DMS114 treated with DMSO at 0.1 percent for 48 hours (cell line): ENCODE results near the gene DNAJC4.

ENCODE experiments used
- DNase-seq: peaks from one replicate; lab custom pipeline; 2025; ENCODE audit not compliant: unreplicated experiment; lab: John Stamatoyannopoulos, UW

DNAJC4 gene

DNA sequence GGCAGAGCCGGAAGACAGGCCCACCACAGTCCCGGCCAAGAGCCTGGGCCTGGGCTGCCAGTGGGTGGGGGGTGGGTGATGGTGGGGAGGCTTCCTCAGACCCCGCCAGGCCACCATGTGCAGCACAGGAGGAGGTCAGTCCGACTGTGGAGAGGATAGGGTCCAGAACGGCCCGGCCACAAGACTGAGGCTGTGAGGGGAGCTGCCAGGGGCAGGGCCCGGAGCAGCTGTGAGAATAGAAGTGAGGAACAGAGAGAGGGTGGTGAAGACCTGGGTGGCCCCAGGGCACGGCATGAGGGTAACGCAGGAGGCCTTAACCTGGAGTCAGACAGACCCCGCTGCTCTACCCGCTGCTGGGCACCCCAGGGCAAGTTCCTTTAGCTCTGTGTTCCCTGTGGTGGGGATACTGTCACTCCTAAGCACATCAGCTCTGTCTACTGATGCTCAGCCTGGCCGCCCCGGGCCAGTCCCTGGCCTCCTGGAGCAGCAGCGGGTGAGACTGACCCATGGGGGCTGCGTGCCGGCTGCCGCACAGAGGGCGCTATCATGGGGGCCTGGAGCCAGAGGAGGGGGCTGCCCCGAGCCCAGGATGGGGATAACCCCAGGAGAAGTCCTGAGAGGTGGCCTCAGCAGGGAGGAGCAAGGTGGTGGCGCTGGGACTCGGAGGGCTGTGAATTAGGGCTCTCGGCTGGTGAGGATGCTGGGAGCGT, 22.1 kb upstream of the DNAJC4 start:
- DNase-seq: no peak

DNA sequence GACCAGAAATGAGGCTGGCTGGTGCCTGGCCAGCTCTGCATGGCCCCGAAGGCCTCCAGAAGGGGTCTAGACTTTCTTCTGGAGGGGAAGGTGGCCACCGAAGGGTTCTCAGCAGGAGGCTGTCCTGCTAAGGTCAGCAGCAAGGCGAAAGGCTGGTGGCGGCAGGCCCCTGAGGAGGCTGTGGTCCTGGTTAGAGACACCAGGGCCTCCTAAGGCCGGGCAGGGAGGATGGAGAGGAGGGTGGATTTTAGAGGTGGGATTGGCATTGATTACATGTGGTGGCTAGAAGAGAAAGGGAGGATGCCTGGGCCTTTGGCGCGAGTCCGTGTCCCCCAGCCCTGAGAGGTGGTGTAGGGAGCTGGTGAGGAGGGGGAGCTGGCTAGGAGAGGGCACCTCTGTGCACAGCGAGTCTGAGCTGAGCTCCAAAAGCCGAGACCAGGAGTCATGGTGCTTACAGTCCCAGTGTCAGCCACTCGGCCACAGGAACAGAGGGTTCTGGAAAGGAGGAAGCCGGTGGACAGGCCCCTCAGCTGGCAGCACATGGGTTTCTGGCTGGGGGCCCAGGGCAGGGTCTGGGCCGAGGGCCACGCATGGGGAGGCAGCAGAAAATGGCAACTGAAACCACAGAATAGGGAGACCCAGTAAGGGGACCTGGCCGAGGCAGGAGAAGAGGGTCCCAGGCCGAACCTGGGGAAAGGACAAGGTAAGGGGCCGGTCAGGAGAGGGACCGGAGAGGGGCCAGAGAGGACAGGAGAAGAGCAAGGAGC, 21.4 kb upstream of the DNAJC4 start:
- DNase-seq: no peak

DNA sequence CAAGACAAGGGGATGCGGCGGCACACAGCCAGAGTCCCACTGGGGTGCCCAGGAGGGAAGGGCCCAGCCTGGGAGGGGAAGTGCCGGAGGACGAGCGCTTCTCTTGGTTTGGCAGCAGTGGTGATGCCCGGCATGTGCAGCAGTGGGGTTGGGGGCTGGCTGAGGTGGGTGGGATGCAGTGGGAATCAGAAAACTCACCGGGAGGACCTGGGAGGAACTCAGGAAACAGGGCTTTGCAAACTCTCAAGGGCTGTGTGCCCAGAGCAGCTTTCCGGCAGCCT, 20.8 kb upstream of the DNAJC4 start:
- DNase-seq: no peak

DNA sequence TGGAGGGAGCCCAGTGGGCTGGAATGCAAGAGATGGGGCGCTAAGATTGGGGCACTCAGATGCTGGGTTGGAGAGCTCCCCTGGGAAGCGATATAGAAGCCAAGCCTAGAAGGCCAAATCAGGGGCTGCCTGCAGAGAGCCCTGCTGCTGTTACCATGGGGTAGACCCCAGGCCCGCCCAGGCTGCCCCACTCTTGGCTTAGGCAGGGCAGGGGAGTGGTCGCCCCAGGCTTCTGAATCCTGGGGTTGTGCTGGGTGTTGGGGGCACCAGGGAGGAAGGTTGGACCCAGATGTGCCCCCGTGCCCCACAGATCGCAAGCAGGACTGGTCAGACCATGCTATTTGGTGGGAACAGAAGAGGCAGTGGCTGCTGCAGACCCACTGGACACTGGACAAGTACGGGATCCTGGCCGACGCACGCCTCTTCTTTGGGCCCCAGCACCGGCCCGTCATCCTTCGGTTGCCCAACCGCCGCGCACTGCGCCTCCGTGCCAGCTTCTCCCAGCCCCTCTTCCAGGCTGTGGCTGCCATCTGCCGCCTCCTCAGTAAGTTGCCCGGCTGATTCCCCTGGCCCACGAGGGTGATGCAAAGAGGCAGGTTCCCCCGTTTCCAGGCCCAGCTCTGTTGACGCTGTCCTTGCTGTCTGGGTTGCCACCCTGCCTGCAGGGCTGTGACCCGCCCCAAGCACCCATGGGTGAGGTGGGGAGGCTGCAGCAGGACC, 19.9 kb upstream of the DNAJC4 start:
- DNase-seq: no peak

DNA sequence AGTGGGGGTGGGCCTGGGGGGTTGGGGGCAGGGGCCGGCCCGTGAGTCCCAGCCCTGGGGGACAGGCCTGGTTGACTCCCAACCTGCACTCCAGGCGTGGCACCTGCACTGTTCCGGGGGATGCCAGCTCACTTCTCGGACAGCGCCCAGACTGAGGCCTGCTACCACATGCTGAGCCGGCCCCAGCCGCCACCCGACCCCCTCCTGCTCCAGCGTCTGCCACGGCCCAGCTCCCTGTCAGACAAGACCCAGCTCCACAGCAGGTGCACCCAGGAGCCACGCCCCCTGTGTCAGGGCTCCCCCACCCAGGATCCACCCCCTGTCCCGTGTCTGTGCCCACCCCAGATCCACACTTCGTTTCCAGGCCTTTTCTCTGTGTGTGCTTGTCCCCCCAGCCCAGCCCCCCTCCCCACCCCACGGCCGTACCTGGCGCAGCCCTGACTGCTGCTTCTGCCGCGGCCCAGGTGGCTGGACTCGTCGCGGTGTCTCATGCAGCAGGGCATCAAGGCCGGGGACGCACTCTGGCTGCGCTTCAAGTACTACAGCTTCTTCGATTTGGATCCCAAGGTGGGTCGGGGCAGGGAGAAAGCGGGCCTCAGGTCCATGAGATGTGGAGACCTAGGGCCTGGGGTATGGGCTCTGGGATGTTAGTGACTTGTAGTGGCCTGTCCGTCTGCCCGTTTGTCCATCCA, 19.0 kb upstream of the DNAJC4 start:
- no peak for DNase-seq

DNA sequence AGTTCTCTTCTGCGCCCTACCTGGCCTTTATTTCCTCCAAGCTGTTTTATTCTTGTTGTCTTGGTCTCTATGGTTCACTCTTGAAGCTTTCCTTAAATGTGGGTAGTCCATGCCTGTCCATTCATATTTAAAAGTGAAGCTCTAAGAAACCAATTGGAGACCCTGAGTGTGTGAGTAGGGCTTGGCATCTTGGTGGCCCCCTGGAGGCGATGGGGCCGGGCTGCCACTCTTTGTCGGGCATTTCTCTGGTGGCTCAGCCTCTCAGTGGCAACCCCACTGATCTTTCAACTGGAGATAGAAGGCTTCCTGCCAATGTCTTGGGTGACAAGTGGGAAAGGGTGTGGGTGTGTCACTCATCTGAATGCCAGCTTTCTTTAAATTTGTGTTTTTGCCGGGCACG, 13.5 kb upstream of the DNAJC4 start:
- DNase-seq: no peak

DNA sequence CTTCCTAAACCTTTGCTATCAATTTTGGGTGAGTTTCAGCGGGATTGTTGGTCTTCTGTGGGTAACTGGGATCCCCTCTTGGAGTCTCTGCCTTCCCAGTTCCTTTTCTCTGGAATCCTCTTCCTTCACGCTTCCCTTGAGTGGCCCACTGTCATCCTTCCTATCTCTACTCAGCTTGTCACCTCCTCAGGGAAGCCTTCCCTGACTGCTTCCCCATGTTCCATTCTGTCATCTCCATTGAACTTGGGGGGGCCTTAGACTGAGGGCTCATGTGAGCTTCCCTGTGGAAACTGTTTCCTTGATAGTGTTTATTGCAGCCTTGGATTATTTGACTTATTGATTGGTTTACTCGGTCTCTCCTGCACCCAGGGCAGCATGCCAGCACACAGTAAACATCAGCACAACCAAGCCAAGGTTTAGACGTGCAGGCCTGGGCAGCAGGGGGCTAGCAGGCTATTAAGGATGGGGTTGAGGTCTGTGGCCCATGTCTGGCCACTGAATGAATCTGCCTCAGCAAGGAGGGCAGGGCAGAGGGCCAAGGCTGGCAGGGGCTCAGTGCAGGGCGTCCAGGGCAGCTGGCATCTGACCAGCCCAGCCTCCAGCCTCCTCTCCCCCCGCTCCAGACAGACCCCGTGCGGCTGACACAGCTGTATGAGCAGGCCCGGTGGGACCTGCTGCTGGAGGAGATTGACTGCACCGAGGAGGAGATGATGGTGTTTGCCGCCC, 11.6 kb upstream of the DNAJC4 start:
- no peak for DNase-seq

DNA sequence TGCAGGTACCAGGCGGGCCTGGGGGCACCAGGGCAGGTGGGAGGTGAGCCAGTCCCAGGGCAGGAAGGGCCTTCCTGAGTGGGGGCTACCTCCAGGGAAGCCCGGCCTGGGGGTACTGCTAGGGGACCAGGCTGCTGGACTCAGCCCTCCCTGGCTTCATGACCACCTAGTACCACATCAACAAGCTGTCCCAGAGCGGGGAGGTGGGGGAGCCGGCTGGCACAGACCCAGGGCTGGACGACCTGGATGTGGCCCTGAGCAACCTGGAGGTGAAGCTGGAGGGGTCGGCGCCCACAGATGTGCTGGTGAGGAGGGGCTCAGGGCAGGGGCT, 11.0 kb upstream of the DNAJC4 start:
- no peak for DNase-seq

DNA sequence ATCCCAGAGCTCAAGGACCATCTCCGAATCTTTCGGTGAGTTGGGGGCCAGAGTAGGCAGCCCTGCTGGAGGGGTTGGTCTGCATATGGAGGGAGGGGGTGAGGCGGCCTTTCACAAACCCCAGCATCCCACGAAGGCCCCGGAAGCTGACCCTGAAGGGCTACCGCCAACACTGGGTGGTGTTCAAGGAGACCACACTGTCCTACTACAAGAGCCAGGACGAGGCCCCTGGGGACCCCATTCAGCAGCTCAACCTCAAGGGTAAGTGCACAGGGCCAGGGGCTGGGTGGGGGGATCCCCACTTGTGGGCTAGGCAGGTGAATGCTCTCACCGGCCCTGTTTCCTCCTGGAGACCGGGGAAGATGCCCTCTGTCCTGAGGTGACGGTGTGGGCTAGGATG, 10.6 kb upstream of the DNAJC4 start:
- no peak for DNase-seq

DNA sequence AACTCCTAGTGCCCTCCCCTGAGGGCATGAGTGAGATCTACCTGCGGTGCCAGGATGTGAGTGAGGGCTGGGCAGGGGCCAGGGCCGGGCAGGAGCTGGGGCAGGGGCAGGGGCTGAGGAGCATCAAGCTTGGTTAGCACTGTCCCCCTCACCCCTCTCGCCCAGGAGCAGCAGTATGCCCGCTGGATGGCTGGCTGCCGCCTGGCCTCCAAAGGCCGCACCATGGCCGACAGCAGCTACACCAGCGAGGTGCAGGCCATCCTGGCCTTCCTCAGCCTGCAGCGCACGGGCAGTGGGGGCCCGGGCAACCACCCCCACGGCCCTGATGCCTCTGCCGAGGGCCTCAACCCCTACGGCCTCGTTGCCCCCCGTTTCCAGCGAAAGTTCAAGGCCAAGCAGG, 10.1 kb upstream of the DNAJC4 start:
- no peak for DNase-seq

DNA sequence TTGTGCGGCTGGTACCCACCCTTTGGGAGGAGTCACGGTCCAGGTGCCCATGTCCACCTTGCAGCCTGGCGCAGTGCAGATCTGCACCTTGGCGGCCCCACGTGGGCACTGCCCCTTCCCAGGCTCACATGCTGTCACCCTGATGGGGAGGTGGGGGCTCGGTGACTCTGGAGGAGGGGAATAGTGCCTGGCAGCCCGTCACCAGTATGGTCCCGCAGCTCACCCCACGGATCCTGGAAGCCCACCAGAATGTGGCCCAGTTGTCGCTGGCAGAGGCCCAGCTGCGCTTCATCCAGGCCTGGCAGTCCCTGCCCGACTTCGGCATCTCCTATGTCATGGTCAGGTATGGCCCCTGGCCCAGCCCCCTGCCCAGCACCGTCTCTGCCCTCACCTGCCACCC, 9.6 kb upstream of the DNAJC4 start:
- no peak for DNase-seq

DNA sequence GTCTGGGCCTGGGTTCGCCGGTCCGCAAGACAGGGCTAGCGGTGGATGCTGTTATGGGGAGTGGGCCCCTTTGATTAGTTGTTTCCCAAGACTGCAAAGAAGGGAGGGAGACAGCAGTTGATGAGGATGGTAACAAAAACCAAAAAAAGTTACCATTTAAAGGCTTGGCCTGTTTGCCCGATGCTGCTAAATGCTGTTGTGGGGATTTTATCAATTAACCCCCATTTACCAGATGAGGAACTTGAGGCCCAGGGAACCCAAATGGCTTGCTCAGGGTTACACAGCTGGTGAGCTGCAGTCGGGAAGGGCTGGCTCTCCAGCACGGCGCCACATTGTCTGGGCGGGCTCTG, 7.7 kb upstream of the DNAJC4 start:
- no peak for DNase-seq

DNA sequence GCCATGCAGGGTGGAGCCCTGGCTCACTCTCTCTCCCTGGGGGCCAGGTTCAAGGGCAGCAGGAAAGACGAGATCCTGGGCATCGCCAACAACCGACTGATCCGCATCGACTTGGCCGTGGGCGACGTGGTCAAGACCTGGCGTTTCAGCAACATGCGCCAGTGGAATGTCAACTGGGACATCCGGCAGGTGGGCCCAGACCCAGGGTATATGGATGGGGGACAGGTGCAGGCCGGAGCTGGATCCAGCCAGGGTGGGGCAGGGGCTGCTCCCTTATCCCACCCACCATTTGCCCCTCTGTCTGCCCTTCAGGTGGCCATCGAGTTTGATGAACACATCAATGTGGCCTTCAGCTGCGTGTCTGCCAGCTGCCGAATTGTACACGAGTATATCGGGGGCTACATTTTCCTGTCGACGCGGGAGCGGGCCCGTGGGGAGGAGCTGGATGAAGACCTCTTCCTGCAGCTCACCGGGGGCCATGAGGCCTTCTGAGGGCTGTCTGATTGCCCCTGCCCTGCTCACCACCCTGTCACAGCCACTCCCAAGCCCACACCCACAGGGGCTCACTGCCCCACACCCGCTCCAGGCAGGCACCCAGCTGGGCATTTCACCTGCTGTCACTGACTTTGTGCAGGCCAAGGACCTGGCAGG, 7.2 kb upstream of the DNAJC4 start:
- DNase-seq: no peak

DNA sequence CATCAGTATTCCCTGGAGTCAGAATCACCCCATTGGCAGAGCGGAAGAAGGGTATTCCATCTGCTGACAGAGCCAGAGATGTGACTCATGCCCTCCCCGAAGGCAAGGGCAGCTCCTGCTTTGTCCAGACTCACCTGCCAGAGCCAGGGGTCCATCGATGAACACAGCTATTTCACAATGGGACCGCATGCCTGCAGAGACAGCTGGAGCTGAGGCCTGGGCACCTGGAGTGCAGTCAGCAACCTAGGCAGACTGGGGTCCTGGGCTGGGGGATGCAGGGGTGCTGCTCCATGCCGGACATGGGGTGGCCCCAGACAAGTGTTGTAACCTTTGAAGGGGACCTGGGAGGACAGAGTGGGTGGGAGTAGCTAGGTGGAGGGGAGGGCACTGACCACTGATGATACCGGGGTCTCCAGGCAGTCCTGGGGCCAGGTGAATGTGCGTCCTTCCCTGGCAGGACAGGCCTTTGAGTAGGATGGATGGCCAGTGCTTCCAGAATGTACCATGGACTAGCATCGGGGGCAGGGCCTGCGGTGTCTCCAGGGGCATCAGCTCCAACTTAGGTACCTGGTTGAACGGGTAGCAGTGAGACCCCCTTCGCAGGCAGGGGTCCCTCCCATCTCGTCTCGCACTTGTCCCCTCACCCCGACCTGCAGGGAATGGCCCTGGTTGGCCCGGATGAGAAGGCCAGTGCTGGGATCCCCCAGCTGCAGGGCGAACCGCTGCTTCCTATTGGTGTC, 6.0 kb upstream of the DNAJC4 start:
- no peak for DNase-seq

DNA sequence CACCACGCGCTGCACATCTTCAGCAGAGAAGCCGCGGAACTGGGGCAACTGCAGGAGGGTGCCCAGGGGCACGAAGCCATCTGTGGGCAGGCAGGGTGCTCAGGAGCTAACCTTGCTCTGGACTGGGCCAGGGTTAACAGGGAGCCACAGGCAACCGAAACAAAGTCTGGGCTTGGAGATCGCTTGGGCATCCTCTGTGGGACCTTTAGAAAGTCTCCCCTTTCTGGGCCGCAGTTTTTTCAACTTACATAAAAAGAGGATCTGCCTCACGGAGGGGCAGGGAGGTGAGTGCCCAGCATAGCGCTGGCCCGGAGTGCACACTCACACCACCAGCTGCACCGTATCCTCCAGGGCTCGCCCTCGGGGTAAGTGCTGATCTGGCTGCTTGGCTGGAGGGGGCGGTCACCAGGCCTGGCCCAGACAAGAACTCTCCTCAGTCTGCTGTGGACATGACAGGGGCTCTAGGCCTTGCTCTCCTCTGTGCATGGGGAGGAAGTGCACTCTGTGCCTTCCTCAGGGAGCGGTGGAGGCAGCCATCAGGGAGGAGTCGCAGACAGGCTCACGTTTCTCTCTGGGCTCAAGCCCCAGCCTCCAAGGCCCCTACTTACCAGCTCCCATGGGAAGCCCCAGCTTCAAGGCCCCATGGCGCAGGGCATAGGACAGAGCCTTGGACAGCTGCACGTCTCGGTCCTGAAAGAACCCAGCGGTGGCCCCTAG, 5.3 kb upstream of the DNAJC4 start:
- DNase-seq: no peak

DNA sequence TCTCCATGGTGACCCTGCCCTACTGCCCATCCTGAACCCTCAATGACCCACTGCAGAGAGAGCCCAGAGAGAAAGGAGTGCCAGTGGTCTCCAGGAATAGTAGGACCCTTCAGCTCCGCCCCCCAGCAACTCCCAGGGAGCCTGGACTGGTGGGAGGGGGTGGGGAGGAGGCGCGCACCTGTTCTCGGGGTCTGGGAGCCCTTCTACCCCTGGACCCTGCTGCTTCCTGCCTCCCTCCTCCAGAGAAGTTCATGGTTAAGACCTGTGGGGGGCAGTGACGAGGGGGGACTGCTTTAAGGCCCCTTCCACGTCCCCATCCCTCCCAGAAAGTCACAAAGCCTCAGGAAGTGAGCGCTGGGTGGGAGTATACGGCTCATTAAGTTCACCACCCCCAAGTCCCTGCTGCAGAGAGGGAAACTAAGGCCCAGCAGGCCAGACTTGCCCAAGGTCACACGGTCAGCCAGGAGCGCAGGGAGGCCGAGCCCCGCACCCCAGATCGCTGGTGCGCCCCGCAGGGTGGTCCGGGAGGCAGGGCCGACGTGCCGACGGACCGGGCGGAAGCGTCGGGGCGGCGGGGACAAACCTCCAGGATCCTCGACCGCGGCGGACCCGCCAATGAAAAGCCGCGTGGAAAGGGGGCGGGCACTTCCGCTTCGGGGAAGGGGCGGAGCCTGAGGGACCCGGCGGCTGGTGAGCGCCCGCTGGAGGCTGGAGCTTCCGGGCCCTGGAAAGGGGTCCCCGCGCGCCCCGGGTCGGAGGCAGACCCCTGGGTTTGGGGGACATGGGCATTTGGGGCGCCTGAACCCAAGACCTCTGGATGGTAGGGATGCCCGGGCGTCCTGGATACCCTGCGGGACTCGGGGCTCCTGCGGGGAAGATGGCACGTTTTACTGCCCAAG, 4.5 kb upstream of the DNAJC4 start, which contains the start of the genes NUDT22 and TRPT1:
NUDT22 (plus strand) TSS at position 667 of the 899 bp plus-strand sequence. CDS start 379 bp downstream, outside the sequence.
TRPT1 (minus strand) TSS at position 579 of the 899 bp plus-strand sequence; CDS start at position 253, 326 bp downstream.
- DNase-seq: peak; percentile 63

DNA sequence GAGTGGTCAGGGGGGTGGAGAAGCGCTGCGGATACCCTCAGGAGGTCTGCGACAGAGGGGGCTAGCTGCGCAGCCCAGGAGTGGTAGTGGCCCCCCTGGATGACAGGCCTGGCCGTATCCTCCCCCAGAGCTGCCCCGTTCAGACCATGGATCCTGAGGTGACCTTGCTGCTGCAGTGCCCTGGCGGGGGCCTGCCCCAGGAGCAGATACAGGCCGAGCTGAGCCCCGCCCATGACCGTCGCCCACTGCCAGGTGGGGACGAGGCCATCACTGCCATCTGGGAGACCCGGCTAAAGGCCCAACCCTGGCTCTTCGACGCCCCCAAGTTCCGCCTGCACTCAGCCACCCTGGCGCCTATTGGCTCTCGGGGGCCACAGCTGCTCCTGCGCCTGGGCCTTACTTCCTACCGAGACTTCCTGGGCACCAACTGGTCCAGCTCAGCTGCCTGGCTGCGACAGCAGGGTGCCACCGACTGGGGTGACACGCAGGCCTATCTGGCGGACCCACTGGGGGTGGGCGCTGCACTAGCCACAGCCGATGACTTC, 3.8 kb upstream of the DNAJC4 start:
- DNase-seq: no peak

DNA sequence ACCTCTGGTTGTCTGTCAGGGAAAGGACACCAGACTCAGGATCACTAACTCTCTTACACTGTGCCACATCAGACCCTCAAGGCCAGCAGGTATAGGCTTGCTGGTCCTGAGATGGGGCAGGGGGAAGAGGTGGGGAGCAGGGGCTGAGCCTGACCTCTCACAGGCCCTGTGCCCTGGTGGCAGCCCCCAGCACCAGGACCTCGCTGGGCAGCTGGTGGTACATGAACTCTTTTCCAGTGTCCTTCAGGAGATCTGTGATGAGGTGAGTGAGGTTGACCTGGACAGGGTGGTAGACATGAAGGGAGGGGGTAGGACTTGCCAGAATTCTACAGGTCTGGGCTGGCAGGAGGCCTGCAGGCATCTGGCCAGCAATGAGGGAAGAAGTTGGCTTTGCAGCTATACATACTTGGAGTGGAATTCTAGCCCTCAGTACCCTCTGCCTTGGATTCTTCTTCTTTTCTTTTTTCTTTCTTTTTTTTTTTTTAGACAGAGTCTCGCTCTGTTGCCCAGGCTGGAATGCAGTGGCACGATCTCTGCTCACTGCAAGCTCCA, 2.9 kb upstream of the DNAJC4 start:
- no peak for DNase-seq
